HG02763 (cell line): Measurements from ENCODE around the gene COL15A1.
"Not testable (repeated sequence)": the region's sequence is repeated elsewhere in the genome, so short reads cannot be mapped to it uniquely, and the experiment has no call there.

Experiments
- ATAC-seq: cut with Tn5 transposase; IDR thresholded peaks from one replicate; pipeline ENCODE4 v1.9.1; 2021; ENCODE audit warnings: mild to moderate bottlenecking, moderate library complexity; ENCODE audit not compliant: unreplicated experiment

COL15A1 gene

DNA sequence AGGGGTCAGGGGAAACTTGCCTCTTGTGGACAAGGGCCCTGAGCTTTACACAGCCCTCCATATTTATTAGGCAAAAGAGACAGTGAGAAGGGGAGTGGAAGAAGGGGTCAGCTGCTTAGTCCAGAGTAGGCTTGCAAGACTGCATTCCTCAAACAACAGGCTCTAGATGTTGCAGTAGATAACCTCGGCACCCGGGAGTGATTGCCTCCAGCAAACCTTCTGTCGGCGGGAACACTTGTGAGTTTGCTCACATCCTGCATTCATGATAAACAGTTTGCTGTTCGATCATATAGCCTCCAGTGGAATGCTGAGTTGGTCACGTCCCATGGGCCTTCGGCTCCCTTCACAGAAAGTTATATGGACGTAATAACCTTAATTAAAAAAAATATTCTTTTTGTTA lies 66.7 kb downstream of the COL15A1 start:
- not testable (repeated sequence) for ATAC-seq

DNA sequence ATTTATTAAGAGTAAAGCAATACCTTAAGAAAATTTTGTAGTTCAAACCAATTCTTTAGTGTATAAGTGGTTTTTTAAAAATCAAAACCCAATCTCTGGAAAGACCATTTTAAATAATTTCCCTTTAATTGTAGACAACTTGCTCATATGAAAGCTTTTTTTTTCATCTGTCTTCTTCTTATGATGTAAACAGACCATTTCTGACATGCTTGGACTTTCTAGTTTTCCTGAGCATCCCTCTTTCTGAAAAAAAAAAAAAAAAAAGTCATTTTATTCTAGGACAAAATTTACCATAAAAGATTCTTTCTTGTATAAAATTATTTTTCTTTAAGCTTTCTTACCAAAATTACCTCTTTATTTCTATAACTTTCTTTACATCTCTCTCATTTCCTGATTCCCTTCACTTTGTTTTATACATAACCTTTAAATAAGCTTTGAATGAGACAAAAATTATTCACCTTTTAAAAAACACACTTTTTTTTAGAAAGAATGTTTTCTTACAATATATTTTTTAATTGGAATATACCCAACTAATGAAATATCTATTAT lies 67.5 kb downstream of the COL15A1 start:
- no peak for ATAC-seq

DNA sequence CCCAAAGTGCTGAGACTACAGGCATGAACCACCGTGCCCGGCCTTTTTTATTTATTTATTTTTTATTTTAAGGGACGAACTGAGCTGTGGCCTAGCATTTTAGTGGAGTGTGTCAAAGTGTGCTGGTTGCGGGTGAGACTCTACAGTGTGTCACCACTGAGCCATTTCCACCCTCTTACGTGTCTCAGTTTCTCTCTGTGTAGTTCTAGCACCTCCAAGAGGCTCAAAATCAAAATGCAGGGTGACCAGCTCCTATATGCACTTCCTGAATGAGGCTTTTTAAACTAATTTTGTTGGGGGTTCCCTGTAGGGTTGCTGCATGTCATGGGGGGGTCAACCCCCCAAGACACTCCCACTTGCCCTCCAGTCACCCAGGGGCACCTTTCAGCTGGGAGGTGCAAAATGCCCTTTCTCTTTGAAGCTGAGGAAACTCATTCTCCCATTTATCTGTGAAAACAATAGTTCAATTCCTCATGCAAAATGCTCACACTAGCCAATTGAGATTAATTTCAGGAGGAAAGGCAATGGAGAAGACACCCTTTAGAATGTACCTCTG lies 69.3 kb downstream of the COL15A1 start:
- no peak for ATAC-seq

DNA sequence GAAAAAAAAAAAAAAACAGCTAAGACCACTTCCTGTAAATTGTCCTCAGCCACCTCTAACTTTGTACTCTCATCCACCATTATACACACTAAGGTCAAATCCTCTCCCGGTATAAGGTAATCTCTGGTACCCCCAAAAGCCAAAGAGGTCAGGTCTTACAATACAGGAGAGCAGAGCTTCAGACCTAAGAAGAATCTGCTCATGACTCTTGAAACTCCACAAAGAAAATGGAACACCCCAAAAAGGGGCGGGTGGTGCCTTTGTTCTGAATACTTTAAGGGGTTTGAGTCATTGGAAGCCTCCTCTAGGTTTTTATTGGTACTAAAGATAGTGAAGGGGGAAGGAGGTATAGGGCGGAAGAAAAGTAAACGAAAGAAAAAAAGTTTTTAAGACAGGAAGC lies 69.8 kb downstream of the COL15A1 start:
- ATAC-seq: no peak

DNA sequence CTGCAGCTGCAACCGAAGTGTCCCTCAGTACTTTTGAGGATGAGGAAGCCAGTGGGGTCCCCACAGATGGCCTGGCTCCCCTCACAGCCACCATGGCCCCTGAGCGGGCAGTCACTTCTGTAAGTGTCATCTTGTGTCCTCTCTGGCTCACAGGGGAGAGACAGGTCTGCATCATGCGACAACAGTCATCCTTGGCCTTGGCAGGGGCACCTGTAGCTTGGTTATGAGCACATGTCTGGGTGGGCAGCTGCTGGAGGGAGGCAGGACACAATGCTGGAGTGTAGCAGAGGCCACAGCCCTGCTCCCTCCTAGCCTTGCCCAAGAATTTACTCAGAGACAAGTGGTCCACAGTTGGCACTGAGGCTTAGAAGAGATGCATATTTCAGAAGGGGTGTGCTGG lies 71.7 kb downstream of the COL15A1 start:
- ATAC-seq: no peak

DNA sequence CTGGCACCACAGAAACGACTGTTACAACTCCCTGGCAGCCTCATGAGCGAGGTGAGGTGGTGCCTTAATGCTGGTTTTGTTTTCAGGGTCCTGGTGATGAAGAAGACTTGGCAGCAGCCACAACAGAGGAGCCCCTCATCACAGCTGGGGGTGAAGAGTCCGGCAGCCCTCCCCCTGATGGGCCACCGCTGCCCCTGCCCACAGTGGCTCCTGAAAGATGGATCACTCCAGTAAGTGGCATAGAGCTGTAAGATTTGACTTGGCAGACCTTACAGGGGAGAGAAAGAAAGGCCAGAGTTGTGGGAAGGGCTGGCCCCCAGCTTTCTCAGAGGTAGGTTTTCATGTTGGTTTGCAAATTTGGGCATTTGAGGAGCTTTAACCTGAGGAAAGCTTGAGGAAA lies 72.2 kb downstream of the COL15A1 start:
- ATAC-seq: no peak

DNA sequence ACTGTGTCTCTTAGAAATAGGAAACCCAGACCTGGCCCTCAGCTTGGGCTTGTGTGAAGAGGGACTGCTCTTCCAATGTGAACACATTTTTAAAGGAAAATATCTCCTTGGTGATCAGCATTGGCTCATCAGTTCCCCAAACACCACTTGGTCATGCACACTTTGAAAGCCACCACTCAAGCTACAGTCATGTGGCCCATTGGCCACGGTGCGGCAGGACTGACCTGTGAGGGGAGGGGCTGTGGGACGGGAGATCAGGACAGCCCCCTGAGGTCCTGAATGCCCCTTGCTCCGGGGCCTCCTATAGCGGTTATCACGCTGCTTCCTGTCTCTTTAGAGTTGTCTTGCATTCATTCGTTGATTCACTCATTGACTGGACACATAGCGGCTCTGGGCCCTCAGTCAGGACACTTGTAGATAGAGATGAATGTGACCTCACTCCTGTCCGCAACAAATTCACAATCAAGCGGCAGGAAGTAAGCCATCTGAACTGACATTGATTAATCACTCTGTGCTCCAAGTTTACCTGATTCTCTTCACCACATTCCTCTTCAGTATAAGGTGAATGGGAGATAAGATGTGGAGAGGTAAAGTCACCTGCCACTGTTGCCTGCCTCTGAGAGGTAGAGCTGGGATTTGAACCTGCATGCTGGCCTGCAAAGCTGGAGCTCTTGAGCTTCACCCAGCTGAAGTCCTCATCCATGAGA lies 73.1 kb downstream of the COL15A1 start:
- no peak for ATAC-seq

DNA sequence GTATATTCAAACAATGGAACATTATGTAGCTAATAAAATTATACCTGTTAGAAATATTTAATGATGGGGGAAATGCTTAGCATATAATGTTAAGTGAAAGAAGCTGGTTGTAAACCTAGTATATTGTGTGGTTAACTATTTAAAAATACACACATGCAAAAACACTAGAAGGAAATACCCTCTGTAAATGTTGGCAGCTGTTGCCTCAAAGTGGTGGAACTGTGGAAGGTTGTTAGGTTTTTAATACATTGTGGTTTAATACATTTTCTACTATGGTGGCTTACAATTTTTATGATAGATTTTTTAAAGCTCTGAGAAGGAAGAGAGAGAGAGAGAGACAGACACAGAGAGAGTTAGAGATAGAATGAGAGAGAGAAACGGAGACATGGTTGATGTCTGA lies 74.9 kb downstream of the COL15A1 start:
- ATAC-seq: no peak

DNA sequence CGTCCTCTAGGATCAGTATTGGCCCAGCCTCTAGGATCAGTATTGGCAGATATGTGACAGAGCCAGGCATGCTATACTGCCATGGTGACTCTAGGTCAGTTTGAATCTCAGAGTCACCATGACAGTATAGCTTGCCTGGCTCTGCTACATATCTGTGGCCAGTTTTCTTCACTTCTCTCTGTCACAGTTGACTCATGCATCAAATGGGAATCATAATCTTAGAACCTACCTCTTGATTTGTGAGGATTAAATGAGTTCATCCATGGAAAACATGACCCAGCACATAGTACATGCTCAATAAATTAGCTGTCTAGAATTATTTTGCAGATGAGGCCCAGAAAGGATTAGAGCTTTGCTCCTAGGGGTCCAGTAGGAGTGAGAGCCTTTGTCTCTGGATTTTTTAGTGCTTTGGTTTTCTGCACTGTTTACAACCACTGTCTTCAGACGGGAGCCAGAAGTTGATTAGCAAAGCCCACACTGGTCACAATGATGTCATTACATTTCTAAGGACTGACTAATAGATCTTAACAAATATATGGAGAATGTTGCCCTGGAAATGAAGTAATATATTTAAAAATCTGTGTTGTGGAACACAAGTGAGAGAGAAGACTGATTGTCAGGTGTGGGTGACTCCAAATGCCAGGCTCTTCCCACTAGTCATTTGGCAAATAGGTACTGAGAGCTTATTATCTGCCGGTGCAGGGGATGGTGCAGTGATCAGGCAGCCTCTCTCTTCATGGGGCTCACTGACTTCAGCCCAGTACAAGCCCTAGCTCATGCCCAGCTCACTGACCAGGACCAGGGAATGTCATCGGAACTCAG lies 76.0 kb downstream of the COL15A1 start:
- no peak for ATAC-seq

DNA sequence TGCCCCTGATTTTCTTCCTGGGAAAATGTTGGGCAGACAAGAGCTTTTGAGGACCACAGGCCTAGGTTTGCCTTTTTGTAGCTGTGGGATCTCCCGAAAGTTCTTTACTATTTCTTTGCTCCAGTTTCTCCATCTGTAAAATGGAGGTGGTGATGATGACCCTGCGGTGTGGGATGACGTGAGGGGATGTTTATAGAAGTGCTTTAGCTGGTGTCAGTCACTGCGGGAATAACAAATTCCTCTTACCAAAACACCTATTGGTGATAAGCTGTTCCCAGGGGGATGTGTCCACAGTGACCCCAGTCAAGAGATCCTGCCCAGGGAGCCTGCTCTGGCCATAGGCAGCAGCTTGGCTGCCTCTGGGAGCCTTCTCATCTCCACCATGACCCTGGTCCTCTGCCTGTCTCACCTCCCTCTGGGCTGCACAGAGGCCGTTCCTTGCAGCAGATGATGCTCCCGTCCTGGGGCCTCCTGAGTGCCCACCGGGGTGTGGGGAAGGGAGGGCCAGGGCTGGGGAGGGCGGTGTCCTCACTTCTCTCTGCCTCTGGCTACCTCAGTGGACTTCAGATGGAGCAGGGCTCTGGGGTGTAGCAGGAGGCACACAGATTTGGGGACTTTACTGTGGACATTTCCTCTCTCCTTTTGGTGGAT lies 77.2 kb downstream of the COL15A1 start:
- no peak for ATAC-seq

DNA sequence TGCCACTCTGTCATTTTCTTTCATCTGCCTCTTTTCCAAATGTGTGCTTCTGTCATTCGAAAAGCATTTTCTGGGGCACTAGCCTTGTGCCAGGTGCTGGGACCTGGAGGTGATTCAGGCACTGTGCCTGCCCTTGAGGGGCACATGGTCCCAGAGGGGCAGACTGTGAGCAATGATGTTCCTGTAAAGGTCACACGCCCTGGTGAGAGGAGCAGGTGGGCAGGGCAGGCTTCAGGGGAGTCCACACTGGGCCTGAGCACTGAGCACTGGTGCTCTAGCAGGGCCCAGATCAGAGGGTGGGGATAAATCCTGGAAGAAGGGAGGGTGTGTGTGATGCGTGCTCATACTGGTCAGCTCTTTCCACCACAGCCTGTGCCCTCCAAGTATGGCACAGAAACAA lies 77.8 kb downstream of the COL15A1 start:
- no peak for ATAC-seq

DNA sequence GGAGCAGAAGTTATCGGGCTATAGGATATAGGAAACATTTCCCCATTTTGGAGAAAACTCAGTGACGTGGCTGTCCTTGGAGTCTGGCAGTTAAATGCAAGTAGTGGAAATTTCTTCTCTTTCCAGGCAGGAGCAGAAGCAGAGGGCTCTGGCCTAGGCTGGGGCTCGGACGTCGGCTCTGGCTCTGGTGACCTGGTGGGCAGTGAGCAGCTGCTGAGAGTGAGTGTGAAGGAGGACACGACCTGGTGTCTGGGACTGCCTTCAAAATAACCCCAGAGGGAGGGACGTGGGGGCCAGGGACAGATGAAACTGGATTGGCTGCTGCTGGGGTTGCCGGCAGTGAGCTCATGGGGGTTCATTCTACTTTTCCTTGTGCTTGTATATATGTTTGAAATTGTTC lies 79.5 kb downstream of the COL15A1 start:
- ATAC-seq: no peak

DNA sequence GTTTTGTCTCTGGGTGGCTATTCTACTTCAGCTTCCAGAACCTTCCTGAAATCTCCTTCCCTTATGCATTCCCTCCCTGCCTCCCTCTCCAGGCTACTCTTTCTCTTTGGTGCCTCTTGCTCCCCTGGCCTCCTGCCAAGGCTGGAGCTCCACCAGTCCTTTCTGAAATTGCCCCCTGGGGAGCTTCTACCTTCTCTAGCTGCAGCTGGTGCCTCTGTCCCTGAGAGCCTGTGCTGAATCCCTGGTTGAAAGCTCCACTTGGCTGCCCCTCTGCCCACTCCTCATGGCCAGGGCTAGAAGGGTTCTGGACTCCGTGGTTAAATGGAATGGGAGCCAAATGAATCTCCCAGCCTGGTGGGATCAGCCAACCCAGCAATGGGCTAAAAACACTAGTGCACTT lies 80.1 kb downstream of the COL15A1 start:
- ATAC-seq: no peak

DNA sequence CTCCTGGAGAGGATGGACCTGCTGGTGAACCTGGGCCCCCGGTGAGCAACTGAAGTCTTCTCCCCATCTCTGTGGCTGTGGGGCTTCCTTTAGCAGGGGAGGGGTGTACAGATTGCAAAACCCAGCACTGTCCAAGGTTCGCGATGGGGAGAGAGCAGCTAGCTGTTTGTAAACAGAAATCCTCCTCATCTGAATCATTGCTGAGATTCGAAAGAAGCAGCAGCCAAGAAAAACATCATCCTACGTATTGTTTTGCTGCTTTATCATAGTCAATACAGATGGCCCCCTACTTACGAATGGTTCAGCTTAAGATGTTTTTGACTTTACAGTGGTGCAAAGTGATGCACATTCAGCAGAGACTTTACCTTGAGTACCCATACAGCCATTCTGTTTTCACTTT lies 81.3 kb downstream of the COL15A1 start:
- no peak for ATAC-seq

DNA sequence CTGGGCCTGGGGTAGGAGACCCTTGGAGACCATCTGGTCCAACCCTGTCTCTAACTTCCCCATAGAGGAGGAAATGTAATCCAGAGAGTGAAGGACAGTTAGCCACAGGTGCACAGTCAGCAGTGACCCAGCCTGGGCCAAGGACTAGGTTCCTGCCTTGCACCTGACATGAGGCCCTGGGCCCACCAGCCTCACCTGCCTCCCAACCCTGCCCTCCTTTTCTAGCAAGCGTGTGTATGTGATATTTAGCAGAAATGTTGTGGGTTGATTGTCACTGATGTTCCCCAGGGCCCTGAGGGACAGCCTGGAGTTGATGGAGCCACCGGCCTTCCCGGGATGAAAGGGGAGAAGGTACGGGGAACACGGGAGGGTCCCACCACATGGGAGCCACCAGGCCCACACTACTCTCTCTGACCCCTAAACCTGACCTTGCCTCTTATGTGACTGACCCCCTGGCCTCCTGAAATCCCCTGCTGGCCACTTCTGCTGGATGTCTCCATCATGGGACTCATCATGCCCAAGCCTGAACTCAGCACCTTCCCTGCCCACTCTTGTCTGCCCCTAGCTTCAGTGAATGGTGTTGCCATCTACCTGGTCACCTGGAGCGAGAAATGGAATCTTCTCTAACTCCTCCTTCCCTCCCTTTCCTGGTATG lies 82.0 kb downstream of the COL15A1 start:
- no peak for ATAC-seq

DNA sequence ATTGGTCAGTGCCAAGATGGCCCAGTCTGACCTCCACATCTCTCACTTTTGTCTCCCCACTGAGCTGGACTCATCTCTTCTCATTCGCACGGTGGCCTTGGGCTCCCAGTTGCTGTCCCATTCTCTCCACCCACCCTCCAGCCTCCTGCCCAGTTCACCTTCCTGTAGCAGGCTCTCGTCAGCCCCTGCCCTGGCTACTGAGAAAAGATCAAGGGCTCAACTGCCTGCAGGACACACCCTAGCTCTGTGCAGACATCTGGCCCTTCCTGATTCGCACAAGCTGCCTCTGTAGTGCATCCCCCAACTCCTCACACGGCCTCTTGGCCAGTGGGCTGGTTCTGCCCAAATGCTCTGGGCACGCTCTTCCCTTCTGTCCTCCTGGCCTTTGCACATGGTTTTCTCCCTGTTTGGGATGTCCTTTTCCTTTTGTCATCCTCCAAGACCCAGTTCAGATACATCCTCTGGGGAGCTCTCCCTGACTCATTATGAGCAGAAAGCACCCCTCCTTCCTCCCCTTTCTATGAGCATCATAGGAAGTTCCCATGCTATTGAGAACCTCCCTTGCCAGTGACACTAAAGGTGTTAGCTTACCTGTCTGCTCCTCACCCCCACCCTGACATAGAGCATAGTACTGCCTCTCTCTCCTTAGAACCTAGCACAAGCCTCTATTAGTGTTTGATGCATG lies 82.7 kb downstream of the COL15A1 start:
- no peak for ATAC-seq

DNA sequence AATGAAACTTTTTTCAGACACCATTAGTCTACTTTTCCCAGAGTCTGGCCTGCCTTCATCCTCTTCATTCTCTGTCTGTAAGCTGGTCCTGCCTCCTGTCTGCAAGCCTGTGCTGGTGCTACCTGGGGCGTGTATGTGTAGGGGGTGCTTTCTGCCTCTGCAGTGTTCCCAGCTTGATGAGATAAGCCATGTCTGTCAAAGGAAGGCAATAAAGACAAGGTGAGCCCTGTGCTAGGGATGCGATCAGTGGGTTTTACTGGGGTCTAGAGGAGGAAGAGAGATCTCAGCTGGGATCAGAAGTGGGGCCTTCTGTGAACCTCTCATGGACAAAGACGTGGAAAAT lies 83.2 kb downstream of the COL15A1 start:
- ATAC-seq: no peak

DNA sequence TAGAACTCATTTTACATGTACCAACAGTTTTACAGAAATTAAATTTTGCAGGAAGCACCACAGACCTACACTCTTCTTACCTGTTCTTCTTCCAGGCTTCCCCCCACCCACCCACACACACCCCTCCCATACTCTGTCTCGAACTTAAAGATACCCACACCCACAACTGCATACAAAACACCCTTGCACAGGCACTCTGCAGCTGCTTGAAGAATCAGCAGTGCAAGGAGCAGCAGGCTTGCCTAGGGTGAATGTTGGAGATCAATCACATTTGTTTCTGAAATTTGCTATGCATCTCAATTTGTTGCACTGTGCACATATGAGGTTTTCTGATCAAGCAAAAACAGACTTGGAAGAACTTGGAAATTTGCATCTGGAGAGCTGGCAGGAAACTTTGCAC lies 83.7 kb downstream of the COL15A1 start:
- no peak for ATAC-seq

DNA sequence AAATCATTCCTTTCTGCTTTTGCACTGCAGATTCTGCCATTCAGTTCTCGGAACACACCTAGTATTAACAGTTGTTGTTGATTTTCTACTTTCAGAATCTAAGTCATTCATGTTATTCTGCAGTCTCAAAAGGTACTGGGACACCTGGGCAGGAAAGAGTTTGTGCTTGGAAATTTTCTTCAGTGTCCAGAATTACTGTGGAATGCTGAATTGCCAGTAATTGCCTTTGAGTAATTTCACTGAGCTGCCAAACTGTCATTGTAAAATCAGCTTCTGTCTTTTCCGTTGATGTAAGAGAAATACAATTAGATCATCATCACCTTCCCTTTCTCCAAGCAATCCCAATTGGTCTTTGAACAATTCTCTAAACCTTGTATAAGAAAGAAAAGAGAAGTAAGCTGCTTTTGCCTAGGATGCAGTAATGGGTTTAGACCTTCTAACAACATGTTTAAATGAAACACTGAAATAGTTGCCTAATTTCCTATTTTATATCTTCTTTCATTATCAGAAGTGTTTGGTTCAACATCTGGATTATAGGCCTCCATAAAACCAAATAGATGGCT lies 85.5 kb downstream of the COL15A1 start:
- ATAC-seq: no peak

DNA sequence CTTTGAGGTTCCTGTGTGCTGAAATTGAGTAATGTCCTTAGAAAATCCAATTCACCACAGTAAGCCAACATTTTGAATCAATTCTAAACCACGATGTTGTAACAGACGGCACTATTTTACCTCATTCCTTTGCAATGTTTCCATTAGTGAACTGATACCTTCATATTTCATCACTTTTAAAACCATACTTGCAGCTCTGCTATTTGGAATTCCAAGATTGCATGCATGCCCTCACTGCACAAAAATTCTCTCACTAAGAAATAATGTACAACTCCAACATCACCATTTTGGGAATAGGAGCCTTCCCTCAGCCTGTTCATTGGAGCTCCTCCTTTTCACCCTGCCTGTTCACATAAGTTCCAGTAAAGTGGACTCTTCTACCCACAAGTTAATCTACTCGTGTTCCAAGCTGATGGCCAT lies 86.4 kb downstream of the COL15A1 start:
- ATAC-seq: no peak
